GM23338 (cell line): ENCODE measurements around the gene PIGN. TPM values are rescaled to one million over a fixed set of nuclear protein-coding genes. Genes with fewer than 3 reads are reported as not detected.

Experiments
- ATAC-seq: fragments of 200-7000 bp; cut with Tn5 transposase; 3 replicates; pipeline ENCODE4 v1.9.1; 2020
- DNase-seq: peaks from one replicate; pipeline ENCODE4 v3.0.0-alpha.2; 2015; ENCODE audit warnings: low spot score
- H2AFZ ChIP-seq: fragments of 200-600 bp; sonication (generic); 2 replicates; pipeline ENCODE4 v1.8.0; 2016; ENCODE audit warnings: antibody characterized with exemption, mild to moderate bottlenecking, moderate library complexity
- H3F3A ChIP-seq: fragments of 200-600 bp; sonication (generic); replicated peaks from 2 replicates; pipeline ENCODE4 v1.8.0; 2017; ENCODE audit warnings: antibody characterized with exemption, mixed run types, low read depth
- H3K27ac ChIP-seq: fragments of 200-600 bp; sonication (generic); 2 replicates; pipeline ENCODE4 v1.6.1; 2016; ENCODE audit warnings: low read depth
- H3K27me3 ChIP-seq: fragments of 200-600 bp; sonication (generic); 2 replicates; pipeline ENCODE4 v1.8.0; 2016; ENCODE audit warnings: mild to moderate bottlenecking, mixed run types, moderate library complexity; ENCODE audit not compliant: insufficient read depth
- H3K36me3 ChIP-seq: fragments of 200-600 bp; sonication (generic); 2 replicates; pipeline ENCODE4 v1.8.0; 2016; ENCODE audit warnings: mild to moderate bottlenecking; ENCODE audit not compliant: insufficient read depth
- H3K4me1 ChIP-seq: fragments of 200-600 bp; sonication (generic); 2 replicates; pipeline ENCODE4 v1.8.0; 2016; ENCODE audit warnings: mild to moderate bottlenecking, moderate library complexity; ENCODE audit not compliant: insufficient read depth
- H3K4me2 ChIP-seq: fragments of 200-600 bp; sonication (generic); 2 replicates; pipeline ENCODE4 v1.7.1; 2017; ENCODE audit warnings: mixed run types
- H3K4me3 ChIP-seq: fragments of 200-600 bp; sonication (generic); 2 replicates; pipeline ENCODE4 v1.6.1; 2016; ENCODE audit warnings: mixed run types
- H3K79me2 ChIP-seq: fragments of 200-600 bp; sonication (generic); replicated peaks from 2 replicates; pipeline ENCODE4 v1.8.0; 2017; ENCODE audit warnings: mild to moderate bottlenecking; ENCODE audit not compliant: insufficient read depth
- H3K9me2 ChIP-seq: fragments of 200-600 bp; sonication (generic); 2 replicates; pipeline ENCODE4 v1.8.0; 2017; ENCODE audit not compliant: insufficient read depth
- H4K20me1 ChIP-seq: fragments of 200-600 bp; sonication (generic); replicated peaks from 2 replicates; pipeline ENCODE4 v1.8.0; 2017; ENCODE audit warnings: mild to moderate bottlenecking; ENCODE audit not compliant: insufficient read depth
- H3K27ac Mint-ChIP-seq: 2 replicates; pipeline ENCODE4 v1.8.0; 2020; ENCODE audit warnings: inconsistent platforms, mild to moderate bottlenecking, moderate library complexity, mixed read lengths
- H3K27me3 Mint-ChIP-seq: 3 replicates; pipeline ENCODE4 v1.8.0; 2022; ENCODE audit warnings: low read depth, mild to moderate bottlenecking, moderate library complexity, mixed read lengths, inconsistent platforms; ENCODE audit not compliant: insufficient read depth, poor library complexity
- H3K36me3 Mint-ChIP-seq: 3 replicates; pipeline ENCODE4 v1.8.0; 2021; ENCODE audit warnings: low read depth, mild to moderate bottlenecking, inconsistent platforms, moderate library complexity, mixed read lengths
- H3K4me1 Mint-ChIP-seq: 3 replicates; pipeline ENCODE4 v1.8.0; 2020; ENCODE audit warnings: mild to moderate bottlenecking, inconsistent platforms, mixed read lengths
- H3K4me3 Mint-ChIP-seq: 3 replicates; pipeline ENCODE4 v1.8.0; 2021; ENCODE audit warnings: moderate library complexity, mild to moderate bottlenecking, inconsistent platforms, mixed read lengths
- H3K9me3 Mint-ChIP-seq: 3 replicates; pipeline ENCODE4 v1.8.0; 2020; ENCODE audit warnings: moderate library complexity, mild to moderate bottlenecking, inconsistent platforms, mixed read lengths
- CREB1 ChIP-seq: fragments of 250-450 bp; sonication (Bioruptor Pico); IDR thresholded peaks from 2 replicates; pipeline ENCODE4 v1.5.0; 2020; ENCODE audit warnings: low read depth, mild to moderate bottlenecking, moderate library complexity
- EZH2 ChIP-seq: fragments of 200-600 bp; sonication (generic); IDR thresholded peaks from one replicate; pipeline ENCODE4 v1.8.0; 2017; ENCODE audit warnings: antibody characterized with exemption, mild to moderate bottlenecking, low read depth; ENCODE audit not compliant: unreplicated experiment
- JUNB ChIP-seq: IDR thresholded peaks from one replicate; pipeline ENCODE4 v1.6.1; 2016; ENCODE audit warnings: antibody characterized with exemption; ENCODE audit not compliant: unreplicated experiment
- POLR2AphosphoS5 ChIP-seq: IDR thresholded peaks from 2 replicates; pipeline ENCODE4 v1.6.1; 2016; ENCODE audit warnings: antibody characterized with exemption, low read depth
- STAT1 ChIP-seq: IDR thresholded peaks from one replicate; pipeline ENCODE4 v1.6.1; 2016; ENCODE audit warnings: antibody characterized with exemption; ENCODE audit not compliant: unreplicated experiment
- ZNF331 ChIP-seq: fragments of 250-450 bp; sonication (Bioruptor Pico); IDR thresholded peaks from 2 replicates; pipeline ENCODE4 v1.5.0; 2020; ENCODE audit warnings: low read depth, mild to moderate bottlenecking, moderate library complexity
- polyA plus RNA-seq: library from polyadenylated mRNA; unstranded; fragments of >200 nt; fragmentation: Nextera tagmentation; extraction: Ambion mirVana; gene quantifications from 2 replicates; pipeline ENCODE4 v1.2.1, GENCODE V29; 2016
- total RNA-seq: library from RNA; depleted of rRNA; stranded (reverse); fragments of >200 nt; shearing (Covaris generic); gene quantifications from 2 replicates; pipeline ENCODE4 v1.2.3, GENCODE V29; 2014
- TF ChIP-seq, protein P1 (sequence below): fragments of 250-450 bp; sonication (Bioruptor Pico); IDR thresholded peaks from 2 replicates; pipeline ENCODE4 v1.5.0; 2020; ENCODE audit warnings: mild to moderate bottlenecking, moderate library complexity

Gene PIGN
- total and polyA plus RNA-seq, 2 experiments from 2014 or later, result 9.4 to 33.0 TPM

DNA sequence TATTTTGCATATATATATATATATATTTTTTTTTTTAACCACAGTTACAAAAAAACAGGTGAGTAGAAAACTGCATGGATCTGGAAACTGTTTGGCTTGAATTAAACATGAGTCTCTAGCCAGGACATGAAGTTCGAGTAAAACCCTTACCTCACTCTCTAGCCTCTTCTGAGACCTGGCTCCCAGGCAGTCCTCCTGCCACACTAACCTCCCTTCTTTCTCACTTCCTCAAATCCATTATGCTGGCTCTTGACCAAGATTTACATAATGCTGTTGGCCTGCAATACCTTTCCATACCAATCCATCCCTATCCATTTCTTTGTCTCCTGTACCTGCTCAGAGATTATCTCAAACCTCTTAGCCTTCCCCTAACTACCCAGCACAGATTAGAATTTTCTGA, 34.0 kb downstream of the PIGN start:
- no peaks in the 10 kb centered on the region for H3K27me3 ChIP-seq
- no peaks in the 10 kb centered on the region for H3K36me3 ChIP-seq
- Mint-ChIP-seq H3K27me3 (peaks cover 2% of the 10 kb centered on the region), H3K4me1 (peaks cover 8% of the 10 kb centered on the region), H3K4me3 (no peak overlapping the region), H3K9me3 (no peaks in the 10 kb centered on the region; the same call in 2 of the 3 replicates), H3K27ac (no peak overlapping the region), H3K36me3 (no peaks in the 10 kb centered on the region)
- ATAC-seq (no peak; the same call in 2 of the 3 replicates), DNase-seq (peak; percentile 13)
- no peaks in the 10 kb centered on the region for H3F3A ChIP-seq
- H3K27ac ChIP-seq, result no peak overlapping the region
- H3K4me3 ChIP-seq, result no peak overlapping the region
- H3K9me2 ChIP-seq, result no peaks in the 10 kb centered on the region
- H3K4me1 ChIP-seq, result no peaks in the 10 kb centered on the region
- no peaks in the 10 kb centered on the region for H3K79me2 ChIP-seq
- no peak overlapping the region for H3K4me2 ChIP-seq
- TF ChIP-seq STAT1 (no peak), CREB1 (CRISPR knock-in tag) (no peak), JUNB (no peak), ZNF331 (CRISPR knock-in tag) (no peak), EZH2 (no peak), POLR2AphosphoS5 (no peak)
- TF ChIP-seq, protein P1, sequence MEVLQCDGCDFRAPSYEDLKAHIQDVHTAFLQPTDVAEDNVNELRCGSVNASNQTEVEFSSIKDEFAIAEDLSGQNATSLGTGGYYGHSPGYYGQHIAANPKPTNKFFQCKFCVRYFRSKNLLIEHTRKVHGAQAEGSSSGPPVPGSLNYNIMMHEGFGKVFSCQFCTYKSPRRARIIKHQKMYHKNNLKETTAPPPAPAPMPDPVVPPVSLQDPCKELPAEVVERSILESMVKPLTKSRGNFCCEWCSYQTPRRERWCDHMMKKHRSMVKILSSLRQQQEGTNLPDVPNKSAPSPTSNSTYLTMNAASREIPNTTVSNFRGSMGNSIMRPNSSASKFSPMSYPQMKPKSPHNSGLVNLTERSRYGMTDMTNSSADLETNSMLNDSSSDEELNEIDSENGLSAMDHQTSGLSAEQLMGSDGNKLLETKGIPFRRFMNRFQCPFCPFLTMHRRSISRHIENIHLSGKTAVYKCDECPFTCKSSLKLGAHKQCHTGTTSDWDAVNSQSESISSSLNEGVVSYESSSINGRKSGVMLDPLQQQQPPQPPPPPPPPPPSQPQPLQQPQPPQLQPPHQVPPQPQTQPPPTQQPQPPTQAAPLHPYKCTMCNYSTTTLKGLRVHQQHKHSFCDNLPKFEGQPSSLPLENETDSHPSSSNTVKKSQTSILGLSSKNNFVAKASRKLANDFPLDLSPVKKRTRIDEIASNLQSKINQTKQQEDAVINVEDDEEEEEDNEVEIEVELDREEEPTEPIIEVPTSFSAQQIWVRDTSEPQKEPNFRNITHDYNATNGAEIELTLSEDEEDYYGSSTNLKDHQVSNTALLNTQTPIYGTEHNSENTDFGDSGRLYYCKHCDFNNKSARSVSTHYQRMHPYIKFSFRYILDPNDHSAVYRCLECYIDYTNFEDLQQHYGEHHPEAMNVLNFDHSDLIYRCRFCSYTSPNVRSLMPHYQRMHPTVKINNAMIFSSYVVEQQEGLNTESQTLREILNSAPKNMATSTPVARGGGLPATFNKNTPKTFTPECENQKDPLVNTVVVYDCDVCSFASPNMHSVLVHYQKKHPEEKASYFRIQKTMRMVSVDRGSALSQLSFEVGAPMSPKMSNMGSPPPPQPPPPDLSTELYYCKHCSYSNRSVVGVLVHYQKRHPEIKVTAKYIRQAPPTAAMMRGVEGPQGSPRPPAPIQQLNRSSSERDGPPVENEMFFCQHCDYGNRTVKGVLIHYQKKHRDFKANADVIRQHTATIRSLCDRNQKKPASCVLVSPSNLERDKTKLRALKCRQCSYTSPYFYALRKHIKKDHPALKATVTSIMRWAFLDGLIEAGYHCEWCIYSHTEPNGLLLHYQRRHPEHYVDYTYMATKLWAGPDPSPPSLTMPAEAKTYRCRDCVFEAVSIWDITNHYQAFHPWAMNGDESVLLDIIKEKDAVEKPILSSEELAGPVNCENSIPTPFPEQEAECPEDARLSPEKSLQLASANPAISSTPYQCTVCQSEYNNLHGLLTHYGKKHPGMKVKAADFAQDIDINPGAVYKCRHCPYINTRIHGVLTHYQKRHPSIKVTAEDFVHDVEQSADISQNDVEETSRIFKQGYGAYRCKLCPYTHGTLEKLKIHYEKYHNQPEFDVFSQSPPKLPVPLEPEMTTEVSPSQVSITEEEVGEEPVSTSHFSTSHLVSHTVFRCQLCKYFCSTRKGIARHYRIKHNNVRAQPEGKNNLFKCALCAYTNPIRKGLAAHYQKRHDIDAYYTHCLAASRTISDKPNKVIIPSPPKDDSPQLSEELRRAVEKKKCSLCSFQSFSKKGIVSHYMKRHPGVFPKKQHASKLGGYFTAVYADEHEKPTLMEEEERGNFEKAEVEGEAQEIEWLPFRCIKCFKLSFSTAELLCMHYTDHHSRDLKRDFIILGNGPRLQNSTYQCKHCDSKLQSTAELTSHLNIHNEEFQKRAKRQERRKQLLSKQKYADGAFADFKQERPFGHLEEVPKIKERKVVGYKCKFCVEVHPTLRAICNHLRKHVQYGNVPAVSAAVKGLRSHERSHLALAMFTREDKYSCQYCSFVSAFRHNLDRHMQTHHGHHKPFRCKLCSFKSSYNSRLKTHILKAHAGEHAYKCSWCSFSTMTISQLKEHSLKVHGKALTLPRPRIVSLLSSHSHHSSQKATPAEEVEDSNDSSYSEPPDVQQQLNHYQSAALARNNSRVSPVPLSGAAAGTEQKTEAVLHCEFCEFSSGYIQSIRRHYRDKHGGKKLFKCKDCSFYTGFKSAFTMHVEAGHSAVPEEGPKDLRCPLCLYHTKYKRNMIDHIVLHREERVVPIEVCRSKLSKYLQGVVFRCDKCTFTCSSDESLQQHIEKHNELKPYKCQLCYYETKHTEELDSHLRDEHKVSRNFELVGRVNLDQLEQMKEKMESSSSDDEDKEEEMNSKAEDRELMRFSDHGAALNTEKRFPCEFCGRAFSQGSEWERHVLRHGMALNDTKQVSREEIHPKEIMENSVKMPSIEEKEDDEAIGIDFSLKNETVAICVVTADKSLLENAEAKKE (CRISPR knock-in tag), result 0 out of 2 replicates have a peak, but pooled peaks have one; percentile 42
- no peak overlapping the region for H2AFZ ChIP-seq
- no peaks in the 10 kb centered on the region for H4K20me1 ChIP-seq
